Cortex of kidney (tissue), 1 donor: ENCODE results near the gene SRC.

Experiments
- DNase-seq: peaks from one replicate; lab custom pipeline; 2025; lab: John Stamatoyannopoulos, UW

The SRC gene

GRCh38 chr20:37315021-37315451 lies 30.9 kb upstream of the SRC start:
- DNase-seq: no peak

DNA sequence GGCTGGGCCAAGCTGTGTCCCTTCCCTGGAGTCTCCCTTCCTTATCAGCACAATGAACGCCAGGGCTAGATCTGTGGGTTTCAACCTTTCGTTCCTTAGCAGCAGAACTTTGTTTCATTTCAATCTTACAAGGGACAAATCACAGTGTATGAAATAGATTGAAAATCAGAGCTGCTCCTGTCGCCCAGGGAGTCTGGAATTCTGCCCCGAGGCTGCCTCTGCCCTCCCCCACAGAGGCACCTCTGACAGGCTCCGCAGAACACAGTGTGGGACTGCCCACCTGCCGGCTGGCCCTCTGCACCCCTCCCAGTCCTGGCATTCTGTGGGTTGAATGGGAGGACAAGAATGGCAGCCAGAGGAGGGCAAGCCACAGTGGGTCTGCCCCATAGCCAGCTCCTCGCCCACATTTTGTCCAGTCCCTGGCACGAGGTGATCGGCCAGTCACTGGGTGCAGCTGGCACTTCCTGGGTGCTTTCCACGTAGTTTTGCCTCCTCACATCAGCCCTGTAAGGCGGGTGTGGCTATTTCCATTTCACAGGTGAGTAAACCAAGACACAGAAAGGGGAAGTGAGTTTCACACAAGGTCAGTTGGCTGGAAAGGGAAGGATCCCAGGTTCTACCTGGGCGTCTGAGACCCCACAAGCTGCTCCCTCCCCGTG lies 30.4 kb upstream of the SRC start:
- no peak for DNase-seq

DNA sequence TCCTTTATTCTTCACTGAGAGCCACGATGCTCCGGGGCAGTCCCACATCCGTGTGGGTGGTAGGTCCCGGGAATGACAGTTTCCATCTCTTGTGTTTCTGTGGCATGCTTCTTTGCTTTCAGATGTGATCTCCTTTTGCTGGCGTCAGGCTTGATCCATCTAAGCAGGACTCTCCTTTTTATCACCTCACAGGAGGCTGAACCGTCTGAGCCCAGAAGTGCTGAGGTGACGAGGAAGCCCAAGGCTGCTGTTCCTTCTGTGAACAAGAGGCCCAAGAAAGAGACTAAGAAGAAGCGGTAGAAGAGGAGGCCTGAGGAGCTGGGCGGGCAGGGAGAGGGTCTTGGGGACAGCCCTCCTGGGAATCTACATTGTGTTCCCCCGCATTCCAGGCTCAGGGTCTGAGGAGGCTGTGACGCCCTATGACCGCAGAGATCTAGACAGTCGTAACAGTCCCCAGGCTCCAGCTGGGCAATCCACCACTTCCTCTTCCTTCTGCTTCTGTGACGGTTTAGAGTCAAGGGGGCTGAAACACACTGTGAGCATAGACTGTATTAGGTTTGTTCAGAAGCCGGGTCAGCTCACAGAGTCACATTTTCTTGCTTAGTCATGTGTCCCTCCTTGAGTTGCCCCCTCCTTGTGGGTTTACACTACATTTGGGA lies 29.7 kb upstream of the SRC start:
- DNase-seq: no peak

GRCh38 chr20:37316775-37317170 lies 29.2 kb upstream of the SRC start:
- DNase-seq: no peak

GRCh38 chr20:37317316-37317715 lies 28.6 kb upstream of the SRC start:
- DNase-seq: no peak

DNA sequence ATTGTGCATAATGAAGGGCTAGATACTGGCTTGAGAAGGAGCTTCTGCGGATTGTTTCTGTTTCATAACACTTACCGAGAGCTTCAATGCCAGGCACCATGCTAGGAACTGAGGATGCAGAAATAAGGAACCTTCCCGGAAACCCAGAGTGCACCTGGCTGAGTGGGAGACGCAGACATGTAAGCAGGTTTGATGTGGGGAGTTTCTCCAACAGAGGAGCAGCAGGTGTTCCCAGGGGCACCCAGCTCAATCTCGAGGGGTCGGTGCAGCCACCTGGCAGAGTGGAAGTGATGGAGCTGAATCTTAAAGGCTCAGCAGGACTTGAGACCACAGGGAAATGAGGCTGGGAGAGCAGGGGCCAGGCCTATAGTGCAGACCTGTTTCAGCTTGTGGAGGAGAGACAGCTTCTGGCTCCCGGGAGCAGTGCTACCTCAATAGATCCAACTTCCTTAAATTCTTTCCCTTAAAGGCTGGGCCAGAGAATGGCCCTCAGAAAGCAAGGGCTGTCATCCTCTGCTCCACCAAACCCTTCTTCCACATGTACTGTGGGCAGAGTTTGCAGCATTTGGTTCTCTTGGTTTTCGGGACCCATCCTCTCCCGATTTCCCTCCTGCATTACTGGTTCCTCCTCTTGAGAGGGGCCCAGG lies 27.8 kb upstream of the SRC start:
- no peak for DNase-seq

- no peak for DNase-seq
Observed at GRCh38 chr20:37319151-37319671, 26.7 kb upstream of the SRC start.

DNA sequence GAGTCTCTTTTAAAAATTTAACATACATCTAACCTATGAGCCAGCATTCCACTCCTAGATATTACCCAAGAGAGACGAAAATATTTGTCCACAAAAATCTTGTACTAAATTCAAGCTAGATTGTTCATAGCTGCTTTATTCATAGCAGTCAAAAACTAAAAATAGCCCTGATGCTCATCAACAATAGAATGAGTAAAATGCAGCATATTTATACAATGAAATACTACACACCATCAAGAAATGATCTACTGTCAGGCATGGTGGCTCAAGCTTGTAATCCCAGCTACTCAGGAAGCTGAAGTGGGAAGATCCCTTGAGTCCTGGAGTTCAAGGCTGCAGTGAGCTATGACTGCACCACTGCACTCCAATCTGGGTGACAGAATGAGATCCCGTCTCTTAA lies 22.0 kb upstream of the SRC start:
- no peak for DNase-seq

- no peak for DNase-seq
Observed at GRCh38 chr20:37325206-37325605, 20.7 kb upstream of the SRC start.

GRCh38 chr20:37326666-37327065 lies 19.3 kb upstream of the SRC start:
- DNase-seq: no peak

GRCh38 chr20:37327748-37328147 lies 18.2 kb upstream of the SRC start:
- DNase-seq: no peak

GRCh38 chr20:37328149-37328945 lies 17.6 kb upstream of the SRC start:
- no peak for DNase-seq

DNA sequence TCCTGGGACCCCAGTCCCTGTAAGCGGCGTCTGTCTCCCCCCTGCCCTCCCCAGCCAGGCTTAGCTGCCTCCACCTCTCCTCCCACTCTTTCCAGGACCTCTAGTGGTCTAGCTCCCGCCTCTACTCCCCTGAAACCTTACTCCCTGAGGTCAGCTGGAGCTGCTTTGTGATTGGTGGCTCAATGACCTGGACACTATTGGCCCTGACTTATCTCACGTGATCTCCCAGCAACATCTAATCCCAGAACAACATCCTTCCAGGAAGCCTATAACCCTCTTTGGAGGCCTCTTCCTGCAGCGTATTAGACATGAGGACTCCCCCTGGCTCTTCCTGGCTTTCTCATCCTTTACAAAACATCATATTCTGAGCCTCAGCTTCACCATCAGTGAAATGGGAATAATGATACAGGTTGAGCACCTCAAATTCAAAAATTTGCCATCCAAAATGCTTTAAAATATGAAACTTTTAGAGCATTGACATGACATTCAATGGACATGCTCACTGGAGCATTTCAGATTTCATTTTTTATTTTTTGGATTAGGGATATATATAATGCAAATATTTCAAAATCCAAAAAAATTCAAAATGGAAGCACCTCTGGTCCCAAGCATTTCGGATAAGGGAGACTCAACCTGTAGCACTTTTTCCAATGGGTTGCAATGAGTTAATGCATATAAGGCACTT lies 16.3 kb upstream of the SRC start:
- DNase-seq: no peak

DNA sequence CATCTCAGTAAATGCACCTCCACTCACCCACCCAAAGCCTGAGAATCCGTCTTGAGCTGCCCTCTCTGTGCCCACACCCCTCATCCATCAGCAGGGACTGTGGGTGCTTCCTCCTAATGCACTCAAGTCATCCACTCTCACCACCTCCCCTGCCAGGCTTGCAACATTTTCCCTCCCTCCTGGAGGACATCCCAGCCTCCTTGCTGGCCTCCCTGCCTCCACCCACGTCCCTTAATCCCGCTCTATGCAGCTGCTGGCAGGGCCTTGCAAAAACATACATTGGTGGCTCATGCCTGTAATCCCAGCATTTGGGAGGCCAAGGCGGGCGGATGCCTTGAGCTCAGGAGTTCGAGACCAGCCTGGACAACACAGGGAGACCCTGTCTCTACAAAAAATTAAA lies 15.6 kb upstream of the SRC start:
- DNase-seq: no peak

DNA sequence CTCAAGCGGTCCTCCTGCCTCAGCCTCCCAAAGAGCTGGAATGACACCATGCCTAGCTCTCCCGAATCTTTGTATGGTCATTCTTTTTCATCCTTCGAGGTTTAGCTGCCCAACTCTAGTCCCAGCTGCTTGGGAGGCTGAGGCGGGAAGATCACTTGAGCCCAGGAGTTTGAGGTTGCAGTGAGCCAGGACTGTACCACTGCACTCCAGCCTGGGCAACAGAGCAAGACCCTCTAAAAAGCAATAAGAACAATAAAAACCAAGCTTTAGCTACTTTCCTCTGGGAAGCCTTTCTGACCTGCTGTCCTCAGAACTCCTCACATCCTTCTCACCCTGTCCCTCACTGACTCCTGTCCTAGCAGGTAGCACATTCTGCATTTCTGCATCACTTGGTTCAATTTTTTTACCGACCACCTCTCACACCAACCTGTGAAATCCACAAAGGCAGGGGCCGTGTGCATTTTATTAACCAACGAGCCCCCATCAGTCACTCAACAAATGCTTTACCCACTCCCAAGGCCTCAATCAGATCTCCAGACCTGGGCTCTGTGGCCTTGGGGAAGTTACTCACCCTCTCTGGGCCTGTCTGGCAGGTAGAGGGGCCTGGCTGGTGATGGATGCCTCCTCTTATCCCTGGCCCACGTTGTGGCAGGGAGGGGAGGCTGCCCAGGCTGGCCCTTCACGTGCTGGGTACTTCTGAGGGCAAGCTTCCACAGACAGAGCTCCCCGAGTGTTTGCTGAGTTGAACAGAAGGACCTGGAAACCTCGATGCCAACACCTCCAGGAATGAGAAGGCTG lies 14.7 kb upstream of the SRC start:
- DNase-seq: no peak

DNA sequence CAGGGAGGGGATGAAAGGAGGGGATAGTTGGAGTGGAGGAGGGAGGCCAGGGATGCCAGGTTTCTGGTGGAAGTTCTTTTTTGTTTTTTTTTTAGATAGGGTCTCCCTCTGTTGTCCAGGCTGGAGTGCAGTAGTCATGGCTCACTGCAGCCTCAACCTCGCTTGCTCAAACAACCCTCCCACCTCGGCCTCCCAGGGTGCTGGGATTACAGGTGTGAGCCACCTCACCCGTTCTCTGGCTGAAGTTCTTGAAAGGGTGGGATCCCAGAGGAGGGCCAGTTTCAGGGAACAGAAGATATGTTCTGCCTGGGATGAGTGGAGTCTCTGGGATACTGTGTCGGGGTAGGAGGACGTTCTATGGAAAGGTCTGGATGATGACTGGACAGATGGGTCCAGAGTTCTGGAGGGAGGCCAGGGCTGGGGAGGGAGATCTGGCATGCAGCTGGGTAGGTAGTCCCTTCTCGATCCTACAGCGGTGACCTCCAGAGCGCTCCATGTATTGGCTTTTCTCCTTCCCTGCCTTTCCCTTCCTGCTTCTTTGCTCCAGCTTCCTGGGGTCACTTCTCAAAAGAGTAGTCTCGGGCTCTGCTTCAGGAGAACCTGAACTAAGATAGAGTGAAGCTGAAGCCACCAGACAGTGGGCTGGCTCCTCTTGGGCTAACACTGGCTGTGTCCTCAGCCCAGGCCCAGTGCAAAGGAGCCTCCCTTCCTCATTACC lies 12.7 kb upstream of the SRC start:
- DNase-seq: no peak

DNA sequence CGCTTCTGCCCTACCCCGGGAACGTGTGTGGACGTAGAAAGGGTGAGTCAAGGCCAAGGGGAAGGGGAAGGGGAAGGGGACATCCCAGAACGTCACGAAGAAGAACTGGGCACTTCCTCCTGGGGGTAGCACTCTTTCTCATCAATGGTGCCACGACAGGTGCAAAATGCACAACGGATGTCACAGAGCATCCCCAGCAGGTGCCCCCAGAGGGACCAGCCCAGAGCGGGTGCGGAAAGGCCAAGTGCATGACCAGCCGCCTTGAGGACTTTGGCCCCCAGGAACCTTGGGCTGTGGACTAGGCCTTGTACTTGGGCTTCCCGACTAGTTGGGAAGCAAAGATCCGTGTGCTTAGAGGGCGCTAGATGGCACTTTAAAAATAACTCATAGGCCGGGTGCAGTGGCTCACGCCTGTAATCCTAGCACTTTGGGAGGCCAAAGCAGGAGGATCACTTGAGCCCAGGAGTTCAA lies 12.1 kb upstream of the SRC start:
- DNase-seq: no peak

- no peak for DNase-seq
Observed at GRCh38 chr20:37334450-37334849, 11.5 kb upstream of the SRC start.

GRCh38 chr20:37335642-37336368 lies 10.1 kb upstream of the SRC start:
- no peak for DNase-seq
